SK-N-SH treated with all-trans-retinoic acid at 6 μM for 48 hours (cell line): Measurements from ENCODE around the gene PRKCE.

Experiments used
- ATAC-seq: fragments of 200-7000 bp; cut with Tn5 transposase; 3 replicates; pipeline ENCODE4 v1.9.1; 2020; ENCODE audit warnings: mild to moderate bottlenecking, moderate library complexity
- ARNTL ChIP-seq: fragments of 450-650 bp; formaldehyde crosslinking; IDR thresholded peaks from 2 replicates; pipeline ENCODE4 v1.5.0; 2020; ENCODE audit warnings: low read depth, mild to moderate bottlenecking, moderate library complexity, borderline replicate concordance
- BACH2 ChIP-seq: fragments of 250-450 bp; sonication (Bioruptor Pico); IDR thresholded peaks from 2 replicates; pipeline ENCODE4 v1.9.0; 2021; ENCODE audit warnings: mild to moderate bottlenecking, borderline replicate concordance
- CREB5 ChIP-seq: fragments of 250-450 bp; sonication (Bioruptor Pico); IDR thresholded peaks from 2 replicates; pipeline ENCODE4 v1.5.1; 2020; ENCODE audit warnings: low read depth, mild to moderate bottlenecking, moderate library complexity
- CSDC2 ChIP-seq: fragments of 250-450 bp; sonication (Bioruptor Pico); IDR thresholded peaks from 2 replicates; pipeline ENCODE4 v1.5.0; 2020; ENCODE audit warnings: mild to moderate bottlenecking, moderate library complexity
- CSRNP3 ChIP-seq: fragments of 250-450 bp; sonication (Bioruptor Pico); IDR thresholded peaks from 2 replicates; pipeline ENCODE4 v1.5.1; 2021; ENCODE audit warnings: mild to moderate bottlenecking, moderate library complexity
- ESRRG ChIP-seq: fragments of 250-450 bp; sonication (Bioruptor Pico); IDR thresholded peaks from 2 replicates; pipeline ENCODE4 v1.6.1; 2021; ENCODE audit warnings: mild to moderate bottlenecking
- GLIS3 ChIP-seq: fragments of 250-450 bp; sonication (Bioruptor Pico); IDR thresholded peaks from 2 replicates; pipeline ENCODE4 v1.5.0; 2020; ENCODE audit warnings: mild to moderate bottlenecking, moderate library complexity
- ISL1 ChIP-seq: fragments of 250-450 bp; sonication (Bioruptor Pico); IDR thresholded peaks from 2 replicates; pipeline ENCODE4 v2.1.2; 2022; ENCODE audit warnings: mild to moderate bottlenecking, moderate library complexity
- OSR1 ChIP-seq: fragments of 250-450 bp; sonication (Bioruptor Pico); IDR thresholded peaks from 2 replicates; pipeline ENCODE4 v1.8.0; 2022; ENCODE audit warnings: moderate library complexity, mild to moderate bottlenecking, inconsistent platforms
- PPARA ChIP-seq: fragments of 250-450 bp; sonication (Bioruptor Pico); IDR thresholded peaks from 2 replicates; pipeline ENCODE4 v1.5.0; 2020; ENCODE audit warnings: mild to moderate bottlenecking, borderline replicate concordance
- RARB ChIP-seq: fragments of 250-450 bp; sonication (Bioruptor Pico); IDR thresholded peaks from 2 replicates; pipeline ENCODE4 v1.8.0; 2021; ENCODE audit warnings: mild to moderate bottlenecking, moderate library complexity
- SNAI2 ChIP-seq: fragments of 250-450 bp; sonication (Bioruptor Pico); IDR thresholded peaks from 2 replicates; pipeline ENCODE4 v1.5.0; 2020; ENCODE audit warnings: mild to moderate bottlenecking, moderate library complexity
- TCF4 ChIP-seq: fragments of 250-450 bp; sonication (Bioruptor Pico); IDR thresholded peaks from 2 replicates; pipeline ENCODE4 v1.8.0; 2021; ENCODE audit warnings: mild to moderate bottlenecking, moderate library complexity, borderline replicate concordance
- ZC3H10 ChIP-seq: fragments of 250-450 bp; sonication (Bioruptor Pico); IDR thresholded peaks from 2 replicates; pipeline ENCODE4 v1.5.1; 2021; ENCODE audit warnings: mild to moderate bottlenecking, moderate library complexity
- ZFP30 ChIP-seq: fragments of 450-650 bp; formaldehyde crosslinking; IDR thresholded peaks from 2 replicates; pipeline ENCODE4 v1.5.0; 2022; ENCODE audit warnings: mild to moderate bottlenecking, moderate library complexity
- ZNF565 ChIP-seq: fragments of 450-650 bp; formaldehyde crosslinking; conservative IDR thresholded peaks from 2 replicates; pipeline ENCODE4 v1.5.0; 2020; ENCODE audit warnings: low read depth, mild to moderate bottlenecking, moderate library complexity
- ZNF8 ChIP-seq: fragments of 450-650 bp; formaldehyde crosslinking; IDR thresholded peaks from 2 replicates; pipeline ENCODE4 v1.5.0; 2020; ENCODE audit warnings: mild to moderate bottlenecking, moderate library complexity
- TF ChIP-seq, protein P1 (sequence below): fragments of 250-450 bp; sonication (Bioruptor Pico); IDR thresholded peaks from 2 replicates; pipeline ENCODE4 v1.5.0; 2020; ENCODE audit warnings: mild to moderate bottlenecking, moderate library complexity
- TF ChIP-seq, protein P2 (sequence below): fragments of 250-450 bp; sonication (Bioruptor Pico); IDR thresholded peaks from 2 replicates; pipeline ENCODE4 v1.8.0; 2020; ENCODE audit warnings: mild to moderate bottlenecking, moderate library complexity, borderline replicate concordance

PRKCE gene

GRCh38 chr2:46122318-46122976 lies 471.0 kb downstream of the PRKCE start:
- TF ChIP-seq BACH2 (CRISPR knock-in tag): no peak
- no peak for TF ChIP-seq ISL1 (CRISPR knock-in tag)
- TF ChIP-seq PPARA: no peak
- no peak for TF ChIP-seq ESRRG (CRISPR knock-in tag)
- no peak for TF ChIP-seq CSDC2
- TF ChIP-seq, protein P1, sequence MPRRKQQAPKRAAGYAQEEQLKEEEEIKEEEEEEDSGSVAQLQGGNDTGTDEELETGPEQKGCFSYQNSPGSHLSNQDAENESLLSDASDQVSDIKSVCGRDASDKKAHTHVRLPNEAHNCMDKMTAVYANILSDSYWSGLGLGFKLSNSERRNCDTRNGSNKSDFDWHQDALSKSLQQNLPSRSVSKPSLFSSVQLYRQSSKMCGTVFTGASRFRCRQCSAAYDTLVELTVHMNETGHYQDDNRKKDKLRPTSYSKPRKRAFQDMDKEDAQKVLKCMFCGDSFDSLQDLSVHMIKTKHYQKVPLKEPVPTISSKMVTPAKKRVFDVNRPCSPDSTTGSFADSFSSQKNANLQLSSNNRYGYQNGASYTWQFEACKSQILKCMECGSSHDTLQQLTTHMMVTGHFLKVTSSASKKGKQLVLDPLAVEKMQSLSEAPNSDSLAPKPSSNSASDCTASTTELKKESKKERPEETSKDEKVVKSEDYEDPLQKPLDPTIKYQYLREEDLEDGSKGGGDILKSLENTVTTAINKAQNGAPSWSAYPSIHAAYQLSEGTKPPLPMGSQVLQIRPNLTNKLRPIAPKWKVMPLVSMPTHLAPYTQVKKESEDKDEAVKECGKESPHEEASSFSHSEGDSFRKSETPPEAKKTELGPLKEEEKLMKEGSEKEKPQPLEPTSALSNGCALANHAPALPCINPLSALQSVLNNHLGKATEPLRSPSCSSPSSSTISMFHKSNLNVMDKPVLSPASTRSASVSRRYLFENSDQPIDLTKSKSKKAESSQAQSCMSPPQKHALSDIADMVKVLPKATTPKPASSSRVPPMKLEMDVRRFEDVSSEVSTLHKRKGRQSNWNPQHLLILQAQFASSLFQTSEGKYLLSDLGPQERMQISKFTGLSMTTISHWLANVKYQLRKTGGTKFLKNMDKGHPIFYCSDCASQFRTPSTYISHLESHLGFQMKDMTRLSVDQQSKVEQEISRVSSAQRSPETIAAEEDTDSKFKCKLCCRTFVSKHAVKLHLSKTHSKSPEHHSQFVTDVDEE: no peak
- no peak for TF ChIP-seq ARNTL
- no peak for TF ChIP-seq CREB5 (CRISPR knock-in tag)
- no peak for TF ChIP-seq ZNF565
- no peak for TF ChIP-seq TCF4 (CRISPR knock-in tag)
- ATAC-seq: no peak

- ATAC-seq: no peak
- TF ChIP-seq ZFP30 (CRISPR knock-in tag): no peak
- no peak for TF ChIP-seq ZC3H10 (CRISPR knock-in tag)
- no peak for TF ChIP-seq ARNTL
- no peak for TF ChIP-seq OSR1 (CRISPR knock-in tag)
- TF ChIP-seq, protein P2, sequence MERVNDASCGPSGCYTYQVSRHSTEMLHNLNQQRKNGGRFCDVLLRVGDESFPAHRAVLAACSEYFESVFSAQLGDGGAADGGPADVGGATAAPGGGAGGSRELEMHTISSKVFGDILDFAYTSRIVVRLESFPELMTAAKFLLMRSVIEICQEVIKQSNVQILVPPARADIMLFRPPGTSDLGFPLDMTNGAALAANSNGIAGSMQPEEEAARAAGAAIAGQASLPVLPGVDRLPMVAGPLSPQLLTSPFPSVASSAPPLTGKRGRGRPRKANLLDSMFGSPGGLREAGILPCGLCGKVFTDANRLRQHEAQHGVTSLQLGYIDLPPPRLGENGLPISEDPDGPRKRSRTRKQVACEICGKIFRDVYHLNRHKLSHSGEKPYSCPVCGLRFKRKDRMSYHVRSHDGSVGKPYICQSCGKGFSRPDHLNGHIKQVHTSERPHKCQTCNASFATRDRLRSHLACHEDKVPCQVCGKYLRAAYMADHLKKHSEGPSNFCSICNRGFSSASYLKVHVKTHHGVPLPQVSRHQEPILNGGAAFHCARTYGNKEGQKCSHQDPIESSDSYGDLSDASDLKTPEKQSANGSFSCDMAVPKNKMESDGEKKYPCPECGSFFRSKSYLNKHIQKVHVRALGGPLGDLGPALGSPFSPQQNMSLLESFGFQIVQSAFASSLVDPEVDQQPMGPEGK (CRISPR knock-in tag): no peak
- TF ChIP-seq ZNF8 (CRISPR knock-in tag): no peak
- no peak for TF ChIP-seq CSRNP3 (CRISPR knock-in tag)
- TF ChIP-seq BACH2 (CRISPR knock-in tag): no peak
- no peak for TF ChIP-seq CREB5 (CRISPR knock-in tag)
- no peak for TF ChIP-seq SNAI2 (CRISPR knock-in tag)
- no peak for TF ChIP-seq GLIS3
- TF ChIP-seq ZNF565: no peak
- TF ChIP-seq TCF4 (CRISPR knock-in tag): no peak
- TF ChIP-seq CSDC2: no peak
- TF ChIP-seq RARB: no peak
- TF ChIP-seq PPARA: no peak
- no peak for TF ChIP-seq ESRRG (CRISPR knock-in tag)
- TF ChIP-seq, protein P1: no peak
Measured at GRCh38 chr2:46123013-46123412, 471.5 kb downstream of the PRKCE start.
